GM21529 (cell line): ENCODE data around the gene POLDIP3.
"Not testable (repeated sequence)": the region's sequence is repeated elsewhere in the genome, so short reads cannot be mapped to it uniquely, and the experiment has no call there.

ENCODE experiments used
- ATAC-seq: cut with Tn5 transposase; IDR thresholded peaks from one replicate; pipeline ENCODE4 v1.9.1; 2021; ENCODE audit not compliant: unreplicated experiment

The POLDIP3 gene

DNA sequence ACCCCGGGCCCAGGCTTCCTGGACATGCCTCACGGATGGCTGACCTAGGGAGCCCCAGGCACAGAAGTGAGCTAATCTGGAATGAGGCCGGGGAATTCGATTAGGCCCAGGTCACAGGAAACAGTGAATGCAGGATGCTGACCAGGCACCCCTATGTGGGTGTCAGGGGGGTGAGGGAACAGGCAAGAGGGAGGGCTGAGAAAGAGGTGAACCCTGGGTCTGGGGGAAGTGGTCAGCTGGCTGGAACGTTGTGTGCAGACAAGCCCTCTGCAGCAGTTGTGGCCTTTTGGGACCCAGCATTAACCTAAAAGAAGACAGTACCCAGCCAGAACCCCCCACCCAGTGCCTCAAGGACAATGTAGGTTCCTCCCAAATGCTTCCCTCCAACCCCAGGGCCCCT, 52.8 kb downstream of the POLDIP3 start:
- no peak for ATAC-seq

DNA sequence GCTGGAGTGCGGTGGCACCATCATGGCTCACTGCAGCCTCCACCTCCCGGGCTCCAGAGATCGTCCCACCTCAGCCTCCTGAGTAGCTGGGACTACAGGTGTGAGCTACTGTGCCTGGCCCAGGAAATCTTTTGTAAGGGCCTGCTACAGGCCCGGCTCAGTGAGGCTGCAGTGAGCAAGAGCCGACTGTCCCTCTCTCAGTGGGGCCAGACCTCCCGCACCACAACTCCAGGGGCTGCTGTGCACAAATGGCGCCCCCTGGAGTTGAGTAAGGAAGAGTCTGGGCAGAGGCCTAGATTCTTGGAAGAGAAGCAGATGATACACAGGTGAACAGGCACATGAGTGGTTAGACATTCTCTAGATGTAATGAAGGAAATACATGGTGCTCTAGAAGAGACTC, 53.9 kb downstream of the POLDIP3 start:
- ATAC-seq: no peak

- no peak for ATAC-seq
Measured at GRCh38 chr22:42560381-42560780, 54.3 kb downstream of the POLDIP3 start.

DNA sequence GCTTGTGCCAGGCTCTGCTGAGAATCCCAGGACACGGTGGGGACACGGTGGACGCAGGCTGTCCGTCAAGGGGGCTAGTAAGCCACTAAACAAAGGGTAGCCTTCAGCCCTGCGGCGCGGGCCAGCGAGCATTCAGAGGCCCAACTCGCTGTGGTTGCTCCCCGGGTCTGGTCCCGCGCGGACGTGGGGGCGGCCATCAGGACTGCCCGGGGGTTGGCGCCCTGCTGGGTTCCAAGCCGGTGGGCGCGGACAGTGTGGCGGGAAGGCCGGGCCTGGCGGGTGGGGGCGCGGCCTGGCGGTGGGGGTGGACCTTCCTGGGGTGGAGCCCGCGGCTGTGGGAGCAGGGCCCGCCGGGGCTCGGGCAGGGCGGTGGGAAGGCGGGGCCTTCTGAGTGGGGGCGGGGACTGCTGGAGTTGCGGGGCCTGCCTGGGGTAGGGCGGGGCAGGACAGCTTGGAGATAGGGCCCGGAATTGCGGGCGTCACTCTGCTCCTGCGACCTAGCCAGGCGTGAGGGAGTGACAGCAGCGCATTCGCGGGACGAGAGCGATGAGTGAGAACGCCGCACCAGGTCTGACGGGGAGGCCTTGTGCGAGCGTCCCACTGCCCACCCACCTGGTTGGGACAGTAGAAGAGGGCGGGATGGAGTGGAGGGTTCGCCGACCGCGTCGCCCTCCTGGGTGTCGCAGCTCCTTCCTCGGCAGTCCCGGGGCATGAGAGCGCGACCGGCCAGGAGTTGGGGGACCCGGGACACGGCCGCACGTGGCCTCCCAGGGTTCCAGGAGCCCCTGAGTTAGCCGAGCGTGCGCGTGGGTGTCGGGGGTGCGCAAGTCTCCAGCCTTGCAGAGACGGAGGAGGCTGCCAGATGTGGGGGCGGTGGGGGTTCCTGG, 61.0 kb downstream of the POLDIP3 start, which contains the start of gene SERHL2:
Gene SERHL2 (plus strand): TSS at position 482 of the 887 bp plus-strand sequence. CDS start 65 bp downstream, at position 547.
- peak; percentile 71 for ATAC-seq

GRCh38 chr22:42552294-42552647, 62.4 kb downstream of the POLDIP3 start:
- ATAC-seq: not testable (repeated sequence)

DNA sequence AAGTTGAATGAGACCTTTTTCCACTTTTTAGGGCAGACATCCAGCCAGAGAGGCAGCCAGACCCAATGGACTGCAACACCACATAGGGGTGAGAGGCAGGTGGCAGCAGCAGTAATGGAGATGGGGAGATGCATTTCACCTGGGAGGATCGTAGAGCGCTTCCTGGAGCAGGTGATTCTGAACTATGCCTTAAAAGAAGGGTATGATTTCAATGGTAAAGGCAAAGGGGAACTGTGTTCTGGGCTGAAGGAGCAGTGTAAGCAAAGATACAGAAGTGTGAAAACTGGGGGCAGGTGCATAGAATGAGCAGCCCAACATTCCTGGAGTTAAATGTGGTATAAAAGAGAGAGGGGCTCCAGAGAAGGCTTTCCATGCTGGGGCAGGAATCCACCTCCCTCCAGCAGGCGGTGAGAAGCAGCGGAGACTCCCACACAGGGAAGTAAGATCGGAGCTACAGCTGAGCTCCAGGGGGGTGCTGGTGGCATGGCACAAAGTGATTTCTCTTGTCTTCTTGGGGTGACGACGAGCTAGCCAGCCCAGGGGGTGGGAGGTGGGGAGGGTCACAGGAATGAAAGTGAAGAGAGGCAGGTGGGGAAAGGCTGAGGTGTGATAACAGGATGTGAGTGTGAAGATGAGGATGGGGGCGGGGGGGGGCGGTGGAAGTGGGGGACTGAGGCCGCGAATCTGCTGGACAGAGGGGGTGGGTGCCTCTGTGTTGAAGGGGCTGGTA, 65.2 kb downstream of the POLDIP3 start:
- no peak for ATAC-seq

- no peak for ATAC-seq
Measured at GRCh38 chr22:42548597-42549330, 65.9 kb downstream of the POLDIP3 start.

DNA sequence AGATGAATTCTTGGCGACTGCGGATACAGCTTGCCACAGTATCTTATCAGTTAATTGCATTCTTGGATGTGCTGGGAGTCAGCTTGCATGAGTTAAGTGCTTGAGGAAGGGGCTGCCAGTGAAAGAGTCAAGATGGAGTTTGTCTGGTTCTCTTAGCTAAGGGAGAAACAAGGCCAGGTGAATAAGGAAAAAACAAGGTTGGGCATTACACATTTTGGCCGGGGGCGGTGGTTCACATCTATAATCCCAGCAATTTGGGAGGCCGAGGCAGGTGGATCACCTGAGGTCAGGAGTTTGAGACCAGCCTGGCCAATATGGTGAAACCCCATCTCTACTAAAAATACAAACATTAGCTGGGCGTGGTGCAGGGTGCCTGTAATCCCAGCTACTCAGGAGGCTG, 66.6 kb downstream of the POLDIP3 start:
- not testable (repeated sequence) for ATAC-seq

- ATAC-seq: no peak
Measured at GRCh38 chr22:42547562-42547961, 67.1 kb downstream of the POLDIP3 start.

GRCh38 chr22:42544686-42545085, 70.0 kb downstream of the POLDIP3 start:
- no peak for ATAC-seq

DNA sequence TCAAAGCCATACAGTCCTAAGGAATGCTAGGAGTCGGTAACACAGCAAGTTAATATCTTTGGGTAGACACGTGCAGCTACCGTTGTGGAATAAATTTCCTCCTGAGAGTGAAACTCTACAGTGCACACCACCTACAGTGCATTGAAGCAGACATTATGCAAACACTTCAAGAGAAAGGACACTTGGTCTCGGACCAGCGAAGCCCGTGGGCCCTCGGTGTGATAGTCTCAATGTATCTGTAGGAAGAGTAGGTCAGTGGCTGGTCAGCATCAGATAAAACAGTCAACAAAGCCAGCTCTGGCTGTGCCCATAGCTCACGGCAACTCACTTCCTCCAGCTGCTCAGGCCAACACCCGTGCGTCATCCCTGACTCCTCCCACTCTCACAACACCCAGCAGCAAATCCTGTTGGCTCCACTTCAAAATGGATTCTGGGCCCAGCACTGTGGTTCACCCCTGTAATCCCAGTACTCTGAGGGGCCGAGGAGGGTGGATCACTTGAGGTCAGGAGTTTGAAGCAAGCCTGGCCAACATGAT, 75.4 kb downstream of the POLDIP3 start:
- peak; percentile 40 for ATAC-seq

GRCh38 chr22:42537199-42537831, 77.4 kb downstream of the POLDIP3 start:
- ATAC-seq: not testable (repeated sequence)

DNA sequence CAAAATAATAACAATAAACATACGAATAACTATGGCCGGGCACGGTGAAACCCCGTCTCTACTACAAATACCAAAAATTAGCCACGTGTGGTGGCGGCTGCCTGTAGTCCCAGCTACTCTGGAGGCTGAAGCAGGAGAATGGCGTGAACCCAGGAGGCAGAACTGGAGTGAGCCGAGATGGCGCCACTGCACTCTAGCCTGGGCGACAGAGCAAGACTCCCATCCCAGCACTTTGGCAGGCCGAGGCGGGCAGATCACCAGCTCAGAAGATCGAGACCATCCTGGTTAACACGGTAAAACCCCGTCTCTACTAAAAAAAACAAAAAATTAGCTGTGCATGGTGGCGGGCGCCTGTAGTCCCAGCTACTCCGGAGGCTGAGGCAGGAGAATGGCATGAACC, 78.0 kb downstream of the POLDIP3 start:
- not testable (repeated sequence) for ATAC-seq

GRCh38 chr22:42536166-42536565, 78.5 kb downstream of the POLDIP3 start:
- ATAC-seq: no peak

DNA sequence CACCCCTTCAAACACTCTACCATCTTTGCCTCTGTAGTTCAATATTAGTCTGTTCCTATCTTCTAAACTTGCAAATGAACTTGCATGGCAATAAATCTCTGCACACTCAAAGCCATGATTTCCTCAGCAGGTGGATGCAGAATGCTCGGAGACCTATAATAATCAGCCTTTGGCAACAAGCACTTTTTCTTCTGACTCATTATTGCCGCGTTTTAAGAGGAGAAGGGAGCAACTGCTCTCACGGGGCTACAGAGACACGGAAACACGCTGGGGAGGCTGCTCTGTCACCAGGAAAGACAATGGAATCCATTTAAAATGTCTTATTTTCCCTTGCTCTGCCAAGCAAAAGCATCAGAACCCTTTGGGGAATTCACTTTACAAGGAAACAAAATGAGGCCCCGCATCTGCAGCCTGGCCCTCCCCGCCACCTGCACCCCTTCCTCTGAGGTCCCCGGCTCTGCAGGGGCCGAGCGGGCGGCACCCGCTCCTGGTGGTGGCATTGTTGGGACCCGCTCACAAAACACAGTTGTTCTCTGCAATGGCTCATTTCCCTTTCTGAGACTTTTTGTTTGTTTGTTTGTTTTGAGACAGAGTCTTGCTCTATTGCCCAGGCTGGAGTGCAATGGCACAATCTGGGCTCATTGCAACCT, 79.5 kb downstream of the POLDIP3 start:
- not testable (repeated sequence) for ATAC-seq
